Stimulated activated CD8-positive, alpha-beta memory T cell treated with anti-CD3 and anti-CD28 coated beads, Interleukin-7, amount 100 ng/mL, for 48 hours (primary cell): ENCODE results near the gene MAP2.

ENCODE experiments used
- DNase-seq, 2 donors: peaks; one replicate each; pipeline ENCODE4 v3.0.0-alpha.2; 2020; ENCODE audit warnings: low read depth in 1 of 2; ENCODE audit errors: extremely low read depth in 1 of 2

Gene MAP2

GRCh38 chr2:209526561-209526960 is 102.7 kb downstream of the MAP2 start:
- no peak for DNase-seq

- no peak for DNase-seq
Measured at GRCh38 chr2:209529579-209529978, 105.7 kb downstream of the MAP2 start.

GRCh38 chr2:209532321-209532720 is 108.5 kb downstream of the MAP2 start:
- no peak for DNase-seq

GRCh38 chr2:209533391-209533790 is 109.5 kb downstream of the MAP2 start:
- no peak for DNase-seq

GRCh38 chr2:209534228-209534627 is 110.4 kb downstream of the MAP2 start:
- DNase-seq: no peak

- no peak for DNase-seq
Measured at GRCh38 chr2:209536363-209536762, 112.5 kb downstream of the MAP2 start.

- DNase-seq: no peak
Measured at GRCh38 chr2:209547726-209548125, 123.9 kb downstream of the MAP2 start.

GRCh38 chr2:209549589-209549988 is 125.7 kb downstream of the MAP2 start:
- no peak for DNase-seq

GRCh38 chr2:209553913-209554312 is 130.1 kb downstream of the MAP2 start:
- DNase-seq: no peak

- no peak for DNase-seq
Measured at GRCh38 chr2:209556354-209556961, 132.6 kb downstream of the MAP2 start.

- no peak for DNase-seq
Measured at GRCh38 chr2:209560911-209561310, 137.1 kb downstream of the MAP2 start.

GRCh38 chr2:209563453-209563852 is 139.6 kb downstream of the MAP2 start:
- no peak for DNase-seq

GRCh38 chr2:209564816-209565215 is 141.0 kb downstream of the MAP2 start:
- DNase-seq: no peak

GRCh38 chr2:209565896-209566582 is 142.2 kb downstream of the MAP2 start:
- DNase-seq: no peak

- no peak for DNase-seq
Measured at GRCh38 chr2:209570194-209570593, 146.3 kb downstream of the MAP2 start.

GRCh38 chr2:209574515-209574914 is 150.7 kb downstream of the MAP2 start:
- DNase-seq: no peak

- no peak for DNase-seq
Measured at GRCh38 chr2:209577376-209578357, 153.8 kb downstream of the MAP2 start.

- DNase-seq: no peak
Measured at GRCh38 chr2:209578394-209579001, 154.7 kb downstream of the MAP2 start.

GRCh38 chr2:209579230-209579749 is 155.4 kb downstream of the MAP2 start:
- no peak for DNase-seq

- DNase-seq: no peak
Measured at GRCh38 chr2:209581040-209581439, 157.2 kb downstream of the MAP2 start.

- DNase-seq: no peak
Measured at GRCh38 chr2:209582281-209582680, 158.4 kb downstream of the MAP2 start.
